ENCODE data around the gene PBX1. TPM values are rescaled to one million over a fixed set of nuclear protein-coding genes. Genes with fewer than 3 reads are reported as not detected.

The PBX1 gene
- total and polyA plus RNA-seq, 2 of the 4 experiments (the other 2 are of a cell fraction): 13.9 to 17.9 TPM

- TF ChIP-seq MXI1 (IDR thresholded peaks at IDR 0.05; ENCODE audit: borderline replicate concordance, low read depth, low read length): no peak
Measured at GRCh38 chr1:164689672-164690511, 130.9 kb downstream of the PBX1 start (continued).

GRCh38 chr1:164692420-164692819, 133.4 kb downstream of the PBX1 start:
- Histone ChIP-seq H3K79me1 (ENCODE audit: low read depth in 1 of 2, low read length in 2 of 2) (no peaks in the 10 kb centered on the region), H3K4ac (ENCODE audit: low read depth, low read length) (no peak overlapping the region), H3K23ac (ENCODE audit: low read depth, low read length) (no peak overlapping the region), H3K9ac (ENCODE audit: low read depth, low read length) (no peak overlapping the region), H3K9me3 (ENCODE audit: control insufficient read depth, insufficient read depth, low read length) (no peaks in the 10 kb centered on the region), H2AK9ac (replicated peaks; ENCODE audit: low read depth, low read length, poor library complexity) (no peak overlapping the region), H3K27me3 (ENCODE audit: control insufficient read depth, insufficient read depth, low read length) (no peaks in the 10 kb centered on the region), H3K27ac (ENCODE audit: insufficient read depth, low read length) (no peak overlapping the region), H3K4me3 (ENCODE audit: insufficient read depth, low read depth, low read length) (no peak overlapping the region), H2BK120ac (ENCODE audit: low read depth, low read length) (no peak overlapping the region), H2BK5ac (ENCODE audit: low read depth, low read length, poor library complexity, severe bottlenecking) (no peak overlapping the region), H2BK15ac (ENCODE audit: low read depth, low read length) (no peak overlapping the region), H2BK20ac (ENCODE audit: low read depth, low read length) (no peak overlapping the region), H3K36me3 (ENCODE audit: control insufficient read depth, insufficient read depth, low read length) (peaks cover 1% of the 10 kb centered on the region; the same call in 1 of the 2 replicates), H3K4me2 (ENCODE audit: low read depth, low read length) (no peak overlapping the region), H4K20me1 (ENCODE audit: insufficient read depth, low read length) (no peaks in the 10 kb centered on the region), H3K56ac (ENCODE audit: extremely low read depth, insufficient read depth, low read length) (no peak overlapping the region), H2AFZ (replicated peaks; ENCODE audit: low read length, poor library complexity) (no peak overlapping the region), H2AK5ac (ENCODE audit: low read depth, low read length) (no peak overlapping the region), H3K14ac (replicated peaks; ENCODE audit: low read depth, low read length) (no peak overlapping the region), H4K8ac (ENCODE audit: low read depth in 2 of 2, low read length in 2 of 2) (no peak overlapping the region), H3K4me1 (ENCODE audit: control insufficient read depth, insufficient read depth, low read length) (no peaks in the 10 kb centered on the region), H4K91ac (ENCODE audit: insufficient read depth, low read depth, low read length) (no peak overlapping the region), H3K9me1 (ENCODE audit: insufficient read depth, low read length) (no peaks in the 10 kb centered on the region), H4K5ac (ENCODE audit: low read depth, low read length) (no peak overlapping the region), H3K18ac (ENCODE audit: low read depth, low read length) (no peak overlapping the region)
- ChIA-PET CTCF (no interaction called here), POLR2A (ENCODE audit: unreplicated experiment) (no interaction called here)
- TF ChIP-seq CTCF (conservative IDR thresholded peaks at IDR 0.05; ENCODE audit: low read depth, low read length) (no peak), CEBPB (IDR thresholded peaks at IDR 0.05; ENCODE audit: low read depth, low read length) (no peak), RAD21 (IDR thresholded peaks at IDR 0.05; ENCODE audit: low read length) (no peak), ELK1 (IDR thresholded peaks at IDR 0.05; ENCODE audit: borderline replicate concordance, low read depth, low read length) (no peak), MAZ (IDR thresholded peaks at IDR 0.05; ENCODE audit: borderline replicate concordance, low read depth, low read length) (no peak), FOS (IDR thresholded peaks at IDR 0.05; ENCODE audit: low read depth, low read length) (no peak)
- WGBS, 2 experiments (ENCODE audit: extremely low coverage in 2 of 2, insufficient read length in 1 of 2): no CpG with 5 or more reads among the region's 2 CpGs
- dilution Hi-C loops (cut with HindIII; ENCODE audit: low sequenced_read_pairs, unreplicated experiment): no loop called here
- DNase-seq (no peak), ATAC-seq (ENCODE audit: low read depth) (no peak)
- in situ Hi-C loops (cut with MboI; ENCODE audit: low sequenced_read_pairs): no loop called here
- intact Hi-C loops (cut with micrococcal nuclease): no loop called here
- BruUV-seq (replicated peaks): no TSS peak
